Right lobe of liver (tissue), 4 donors: ENCODE data around the gene C22orf42.
"Not testable (repeated sequence)": the region's sequence is repeated elsewhere in the genome, so short reads cannot be mapped to it uniquely, and the experiment has no call there.

Experiments used
- POLR2A ChIP-seq: fragments of 450-650 bp; IDR thresholded peaks from one replicate; pipeline ENCODE4 v1.6.1; 2017; ENCODE audit warnings: antibody characterized with exemption, mild to moderate bottlenecking
- TF ChIP-seq, protein P1 (sequence below), 4 donors: fragments of 200-600 bp in 3 of 4; fragments of 450-650 bp in 1 of 4; IDR thresholded peaks; one replicate each; pipeline versions ENCODE4 v1.5.1 to v1.8.0; 2016 to 2022; ENCODE audit warnings: antibody characterized with exemption in 4 of 4, mild to moderate bottlenecking in 2 of 4
- donor health status: DM: no; HTN: no; CAD: no.
- donor health status: DM: no; HTN: no; CAD: no.
- donor health status: DM: no; HTN: yes; CAD: no.

- TF ChIP-seq, protein P1, sequence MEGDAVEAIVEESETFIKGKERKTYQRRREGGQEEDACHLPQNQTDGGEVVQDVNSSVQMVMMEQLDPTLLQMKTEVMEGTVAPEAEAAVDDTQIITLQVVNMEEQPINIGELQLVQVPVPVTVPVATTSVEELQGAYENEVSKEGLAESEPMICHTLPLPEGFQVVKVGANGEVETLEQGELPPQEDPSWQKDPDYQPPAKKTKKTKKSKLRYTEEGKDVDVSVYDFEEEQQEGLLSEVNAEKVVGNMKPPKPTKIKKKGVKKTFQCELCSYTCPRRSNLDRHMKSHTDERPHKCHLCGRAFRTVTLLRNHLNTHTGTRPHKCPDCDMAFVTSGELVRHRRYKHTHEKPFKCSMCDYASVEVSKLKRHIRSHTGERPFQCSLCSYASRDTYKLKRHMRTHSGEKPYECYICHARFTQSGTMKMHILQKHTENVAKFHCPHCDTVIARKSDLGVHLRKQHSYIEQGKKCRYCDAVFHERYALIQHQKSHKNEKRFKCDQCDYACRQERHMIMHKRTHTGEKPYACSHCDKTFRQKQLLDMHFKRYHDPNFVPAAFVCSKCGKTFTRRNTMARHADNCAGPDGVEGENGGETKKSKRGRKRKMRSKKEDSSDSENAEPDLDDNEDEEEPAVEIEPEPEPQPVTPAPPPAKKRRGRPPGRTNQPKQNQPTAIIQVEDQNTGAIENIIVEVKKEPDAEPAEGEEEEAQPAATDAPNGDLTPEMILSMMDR (IDR thresholded peaks at IDR 0.05), result not testable (repeated sequence)
- not testable (repeated sequence) for TF ChIP-seq POLR2A
Measured at GRCh38 chr22:32151641-32152040, 7.5 kb downstream of the C22orf42 start.
